ENCODE data around the gene MYL7.

The MYL7 gene

GRCh38 chr7:44153948-44154335, 12.8 kb upstream of the MYL7 start:
- no peak overlapping the region for H3K4me3 ChIP-seq (ENCODE audit: control insufficient read depth in 1 of 7, extremely low read depth in 1 of 7, insufficient read depth in 4 of 7, low read depth in 2 of 7, low read length in 6 of 7)
- no peak overlapping the region for H3K27ac ChIP-seq (ENCODE audit: insufficient read depth in 1 of 2, low read depth in 1 of 2, low read length in 2 of 2, poor library complexity in 1 of 2, severe bottlenecking in 2 of 2)
- H3K9me3 ChIP-seq (ENCODE audit: control extremely low read depth in 1 of 5, control insufficient read depth in 4 of 5, insufficient read depth in 2 of 5, low read depth in 1 of 5, low read length in 4 of 5) = no peaks in the 10 kb centered on the region
- CTCF ChIA-PET = interaction anchor here (1.3 to 1.4 kb wide), 3 partner anchors 10 to 23 kb away, joined by 3 to 5 read pairs (median 4); no protein-coding TSS in a partner anchor
- peaks cover 0 to 7% (median 0%) of the 10 kb centered on the region in 5 experiments for H3K27me3 ChIP-seq (replicated peaks in 2 of 5; ENCODE audit: control insufficient read depth in 4 of 5, insufficient read depth in 5 of 5, low read length in 4 of 5)
- POLR2A ChIA-PET = no interaction called here
- WGBS (ENCODE audit: insufficient coverage) = 95% methylated on average over 5 of the region's 5 CpGs
- no peaks in the 10 kb centered on the region for H3K36me3 ChIP-seq (ENCODE audit: control insufficient read depth in 4 of 4, insufficient read depth in 4 of 4, low read length in 3 of 4)
- H3K4me1 ChIP-seq (ENCODE audit: control extremely low read depth in 1 of 4, control insufficient read depth in 4 of 4, insufficient read depth in 4 of 4, low read length in 3 of 4) = no peaks in the 10 kb centered on the region
- DNase-seq = no peak

- no peaks in the 10 kb centered on the region for H3K4me1 ChIP-seq (ENCODE audit: control extremely low read depth in 1 of 4, control insufficient read depth in 4 of 4, insufficient read depth in 4 of 4, low read length in 3 of 4)
- peaks cover 0 to 8% (median 0%) of the 10 kb centered on the region in 5 experiments for H3K27me3 ChIP-seq (replicated peaks in 2 of 5; ENCODE audit: control insufficient read depth in 4 of 5, insufficient read depth in 5 of 5, low read length in 4 of 5)
- ChIA-PET CTCF (interaction anchor here (1.3 to 1.4 kb wide), 3 partner anchors 10 to 22 kb away, joined by 3 to 5 read pairs (median 4); no protein-coding TSS in a partner anchor), POLR2A (no interaction called here)
- DNase-seq = no peak
- 98% methylated on average over 16 of the region's 22 CpGs for WGBS (ENCODE audit: insufficient coverage)
- no peak overlapping the region for H3K27ac ChIP-seq (ENCODE audit: insufficient read depth in 1 of 2, low read depth in 1 of 2, low read length in 2 of 2, poor library complexity in 1 of 2, severe bottlenecking in 2 of 2)
- no peaks in the 10 kb centered on the region for H3K36me3 ChIP-seq (ENCODE audit: control insufficient read depth in 4 of 4, insufficient read depth in 4 of 4, low read length in 3 of 4)
- H3K4me3 ChIP-seq (ENCODE audit: control insufficient read depth in 1 of 7, extremely low read depth in 1 of 7, insufficient read depth in 4 of 7, low read depth in 2 of 7, low read length in 6 of 7) = no peak overlapping the region
- no peaks in the 10 kb centered on the region for H3K9me3 ChIP-seq (ENCODE audit: control extremely low read depth in 1 of 5, control insufficient read depth in 4 of 5, insufficient read depth in 2 of 5, low read depth in 1 of 5, low read length in 4 of 5)
Observed at GRCh38 chr7:44152971-44153947, 12.1 kb upstream of the MYL7 start.

GRCh38 chr7:44151956-44152355, 10.8 kb upstream of the MYL7 start:
- no peak for DNase-seq
- peaks cover 0 to 14% (median 0%) of the 10 kb centered on the region in 5 experiments for H3K27me3 ChIP-seq (replicated peaks in 2 of 5; ENCODE audit: control insufficient read depth in 4 of 5, insufficient read depth in 5 of 5, low read length in 4 of 5)
- no peaks in the 10 kb centered on the region for H3K4me1 ChIP-seq (ENCODE audit: control extremely low read depth in 1 of 4, control insufficient read depth in 4 of 4, insufficient read depth in 4 of 4, low read length in 3 of 4)
- no peaks in the 10 kb centered on the region for H3K36me3 ChIP-seq (ENCODE audit: control insufficient read depth in 4 of 4, insufficient read depth in 4 of 4, low read length in 3 of 4)
- no peak overlapping the region for H3K4me3 ChIP-seq (ENCODE audit: control insufficient read depth in 1 of 7, extremely low read depth in 1 of 7, insufficient read depth in 4 of 7, low read depth in 2 of 7, low read length in 6 of 7)
- ChIA-PET POLR2A (no interaction called here), CTCF (no interaction called here)
- H3K27ac ChIP-seq (ENCODE audit: insufficient read depth in 1 of 2, low read depth in 1 of 2, low read length in 2 of 2, poor library complexity in 1 of 2, severe bottlenecking in 2 of 2) = no peak overlapping the region
- WGBS (ENCODE audit: insufficient coverage) = 96% methylated on average over 4 of the region's 9 CpGs
- no peaks in the 10 kb centered on the region for H3K9me3 ChIP-seq (ENCODE audit: control extremely low read depth in 1 of 5, control insufficient read depth in 4 of 5, insufficient read depth in 2 of 5, low read depth in 1 of 5, low read length in 4 of 5)

GRCh38 chr7:44150966-44151941, 10.1 kb upstream of the MYL7 start:
- Histone ChIP-seq H3K36me3 (ENCODE audit: control insufficient read depth in 4 of 4, insufficient read depth in 4 of 4, low read length in 3 of 4) (no peaks in the 10 kb centered on the region), H3K27me3 (replicated peaks in 2 of 5; ENCODE audit: control insufficient read depth in 4 of 5, insufficient read depth in 5 of 5, low read length in 4 of 5) (peaks cover 0 to 19% (median 4%) of the 10 kb centered on the region in 5 experiments), H3K9me3 (ENCODE audit: control extremely low read depth in 1 of 5, control insufficient read depth in 4 of 5, insufficient read depth in 2 of 5, low read depth in 1 of 5, low read length in 4 of 5) (no peaks in the 10 kb centered on the region), H3K27ac (ENCODE audit: insufficient read depth in 1 of 2, low read depth in 1 of 2, low read length in 2 of 2, poor library complexity in 1 of 2, severe bottlenecking in 2 of 2) (no peak overlapping the region), H3K4me1 (ENCODE audit: control extremely low read depth in 1 of 4, control insufficient read depth in 4 of 4, insufficient read depth in 4 of 4, low read length in 3 of 4) (peaks cover 0 to 4% (median 2%) of the 10 kb centered on the region in 4 experiments), H3K4me3 (ENCODE audit: control insufficient read depth in 1 of 7, extremely low read depth in 1 of 7, insufficient read depth in 4 of 7, low read depth in 2 of 7, low read length in 6 of 7) (no peak overlapping the region)
- DNase-seq = no peak
- 97% methylated on average over 16 of the region's 16 CpGs for WGBS (ENCODE audit: insufficient coverage)
- ChIA-PET POLR2A (interaction anchor here (1.0 kb wide), 1 partner anchor 24 kb away, joined by 3 read pairs; no protein-coding TSS in a partner anchor), CTCF (interaction anchor here (1.4 kb wide), 1 partner anchor 28 kb away, joined by 3 read pairs; no protein-coding TSS in a partner anchor)

GRCh38 chr7:44150466-44150832, 9.3 kb upstream of the MYL7 start:
- no peaks in the 10 kb centered on the region for H3K9me3 ChIP-seq (ENCODE audit: control extremely low read depth in 1 of 5, control insufficient read depth in 4 of 5, insufficient read depth in 2 of 5, low read depth in 1 of 5, low read length in 4 of 5)
- DNase-seq = no peak
- peaks cover 0 to 9% (median 7%) of the 10 kb centered on the region in 4 experiments for H3K4me1 ChIP-seq (ENCODE audit: control extremely low read depth in 1 of 4, control insufficient read depth in 4 of 4, insufficient read depth in 4 of 4, low read length in 3 of 4)
- POLR2A ChIA-PET = interaction anchor here (1.0 kb wide), 1 partner anchor 25 kb away, joined by 3 read pairs; no protein-coding TSS in a partner anchor
- H3K36me3 ChIP-seq (ENCODE audit: control insufficient read depth in 4 of 4, insufficient read depth in 4 of 4, low read length in 3 of 4) = no peaks in the 10 kb centered on the region
- CTCF ChIA-PET = interaction anchor here (1.4 kb wide), 1 partner anchor 29 kb away, joined by 3 read pairs; no protein-coding TSS in a partner anchor
- peaks cover 0 to 24% (median 7%) of the 10 kb centered on the region in 5 experiments for H3K27me3 ChIP-seq (replicated peaks in 2 of 5; ENCODE audit: control insufficient read depth in 4 of 5, insufficient read depth in 5 of 5, low read length in 4 of 5)
- H3K27ac ChIP-seq (ENCODE audit: insufficient read depth in 1 of 2, low read depth in 1 of 2, low read length in 2 of 2, poor library complexity in 1 of 2, severe bottlenecking in 2 of 2) = no peak overlapping the region
- no peak overlapping the region for H3K4me3 ChIP-seq (ENCODE audit: control insufficient read depth in 1 of 7, extremely low read depth in 1 of 7, insufficient read depth in 4 of 7, low read depth in 2 of 7, low read length in 6 of 7)
- WGBS (ENCODE audit: insufficient coverage) = 100% methylated on average over 2 of the region's 5 CpGs

GRCh38 chr7:44149571-44150465, 8.7 kb upstream of the MYL7 start:
- POLR2A ChIA-PET = interaction anchor here (1.0 kb wide), 1 partner anchor 25 kb away, joined by 3 read pairs; no protein-coding TSS in a partner anchor
- WGBS (ENCODE audit: insufficient coverage) = 98% methylated on average over 13 of the region's 18 CpGs
- CTCF ChIA-PET = interaction anchor here (0.6 to 1.4 kb wide), 3 partner anchors 8 to 277 kb away, joined by 3 to 4 read pairs (median 3); no protein-coding TSS in a partner anchor
- H3K4me3 ChIP-seq (ENCODE audit: control insufficient read depth in 1 of 7, extremely low read depth in 1 of 7, insufficient read depth in 4 of 7, low read depth in 2 of 7, low read length in 6 of 7) = no peak overlapping the region
- H3K27me3 ChIP-seq (replicated peaks in 2 of 5; ENCODE audit: control insufficient read depth in 4 of 5, insufficient read depth in 5 of 5, low read length in 4 of 5) = peaks cover 0 to 29% (median 14%) of the 10 kb centered on the region in 5 experiments
- H3K27ac ChIP-seq (ENCODE audit: insufficient read depth in 1 of 2, low read depth in 1 of 2, low read length in 2 of 2, poor library complexity in 1 of 2, severe bottlenecking in 2 of 2) = no peak overlapping the region
- peaks cover 0 to 5% (median 0%) of the 10 kb centered on the region in 5 experiments for H3K9me3 ChIP-seq (ENCODE audit: control extremely low read depth in 1 of 5, control insufficient read depth in 4 of 5, insufficient read depth in 2 of 5, low read depth in 1 of 5, low read length in 4 of 5)
- no peak for DNase-seq
- no peaks in the 10 kb centered on the region for H3K36me3 ChIP-seq (ENCODE audit: control insufficient read depth in 4 of 4, insufficient read depth in 4 of 4, low read length in 3 of 4)
- H3K4me1 ChIP-seq (ENCODE audit: control extremely low read depth in 1 of 4, control insufficient read depth in 4 of 4, insufficient read depth in 4 of 4, low read length in 3 of 4) = peaks cover 0 to 15% (median 11%) of the 10 kb centered on the region in 4 experiments

Data from common myeloid progenitor, CD34-positive (primary cell).